ENCODE measurements around the gene MPZL3.
"Not testable (repeated sequence)": the region's sequence is repeated elsewhere in the genome, so short reads cannot be mapped to it uniquely, and the experiment has no call there.

The MPZL3 gene

DNA sequence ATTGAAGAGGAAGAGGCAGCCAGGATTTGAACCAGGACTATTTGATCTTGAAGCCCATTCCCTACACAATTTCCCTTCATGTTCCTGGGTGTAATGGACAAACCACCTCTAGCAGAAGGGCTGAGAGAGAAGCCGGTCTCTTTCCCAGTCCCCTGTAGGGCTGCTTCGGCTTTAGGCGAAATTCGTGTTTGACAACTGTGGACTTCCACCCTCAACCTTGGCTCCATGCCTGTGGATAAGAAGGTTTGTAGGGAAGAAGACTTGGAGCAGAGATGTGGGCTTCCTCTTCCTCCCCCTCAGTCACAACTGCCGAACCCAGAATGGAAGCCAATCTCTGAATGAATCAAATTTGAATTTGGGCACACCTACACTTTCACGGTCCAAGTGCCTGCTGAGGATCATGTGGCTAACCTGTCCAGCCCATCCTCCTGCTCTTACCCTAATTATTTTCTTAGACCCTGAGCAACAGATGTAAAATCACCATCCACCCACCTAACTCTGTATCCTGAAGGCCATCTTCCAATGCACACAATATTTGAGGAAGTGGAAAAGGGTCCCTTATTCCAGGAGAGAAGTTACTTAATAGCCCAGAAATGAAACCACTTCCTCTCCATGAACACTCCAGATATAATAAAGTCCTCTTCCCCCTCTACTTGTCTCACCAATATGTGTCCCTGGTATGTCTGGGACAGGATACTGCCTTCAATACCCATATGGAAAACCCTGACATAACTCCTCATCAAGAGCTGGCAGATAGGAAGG, 65.6 kb downstream of the MPZL3 start:
- DNase-seq (ENCODE audit: low spot score) = no peak
- Histone ChIP-seq H3K4me3 (no peak overlapping the region), H3K27ac (no peak overlapping the region)
- TF ChIP-seq, protein P1, sequence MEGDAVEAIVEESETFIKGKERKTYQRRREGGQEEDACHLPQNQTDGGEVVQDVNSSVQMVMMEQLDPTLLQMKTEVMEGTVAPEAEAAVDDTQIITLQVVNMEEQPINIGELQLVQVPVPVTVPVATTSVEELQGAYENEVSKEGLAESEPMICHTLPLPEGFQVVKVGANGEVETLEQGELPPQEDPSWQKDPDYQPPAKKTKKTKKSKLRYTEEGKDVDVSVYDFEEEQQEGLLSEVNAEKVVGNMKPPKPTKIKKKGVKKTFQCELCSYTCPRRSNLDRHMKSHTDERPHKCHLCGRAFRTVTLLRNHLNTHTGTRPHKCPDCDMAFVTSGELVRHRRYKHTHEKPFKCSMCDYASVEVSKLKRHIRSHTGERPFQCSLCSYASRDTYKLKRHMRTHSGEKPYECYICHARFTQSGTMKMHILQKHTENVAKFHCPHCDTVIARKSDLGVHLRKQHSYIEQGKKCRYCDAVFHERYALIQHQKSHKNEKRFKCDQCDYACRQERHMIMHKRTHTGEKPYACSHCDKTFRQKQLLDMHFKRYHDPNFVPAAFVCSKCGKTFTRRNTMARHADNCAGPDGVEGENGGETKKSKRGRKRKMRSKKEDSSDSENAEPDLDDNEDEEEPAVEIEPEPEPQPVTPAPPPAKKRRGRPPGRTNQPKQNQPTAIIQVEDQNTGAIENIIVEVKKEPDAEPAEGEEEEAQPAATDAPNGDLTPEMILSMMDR (IDR thresholded peaks at IDR 0.05) = no peak

DNA sequence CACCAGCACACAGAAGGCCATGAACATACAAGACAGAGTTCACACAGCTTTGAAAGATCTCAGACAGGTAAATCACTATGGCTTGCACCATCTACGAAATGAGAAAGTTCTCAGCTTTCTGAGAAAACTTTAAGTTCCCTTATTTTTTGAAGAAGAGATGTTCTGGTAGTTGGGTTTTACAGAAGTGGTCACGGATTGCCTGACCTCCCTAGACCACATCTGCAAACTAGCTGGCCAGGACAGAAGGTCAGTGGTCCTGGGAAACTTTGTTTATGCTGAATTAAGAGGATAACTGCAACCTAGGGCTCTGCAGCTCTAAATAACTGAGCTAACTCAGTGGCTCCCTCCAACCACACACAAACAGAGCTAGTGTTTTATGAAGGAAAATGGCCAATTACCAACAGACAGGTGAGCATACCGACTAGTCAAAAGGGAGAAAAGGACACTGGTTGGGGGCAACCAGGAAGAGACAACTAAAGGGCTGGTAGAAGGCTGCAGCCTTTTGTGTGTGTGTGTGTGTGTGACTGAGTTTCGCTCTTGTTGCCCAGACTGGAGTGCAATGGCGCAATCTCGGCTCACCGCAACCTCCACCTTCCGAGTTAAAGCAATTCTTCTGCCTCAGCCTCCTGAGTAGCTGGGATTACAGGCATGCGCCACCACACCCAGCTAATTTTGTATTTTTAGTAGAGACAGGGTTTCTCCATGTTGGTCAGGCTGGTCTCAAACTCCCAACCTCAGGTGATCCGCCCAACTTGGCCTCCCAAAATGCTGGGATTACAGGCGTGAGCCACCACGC, 67.2 kb downstream of the MPZL3 start:
- DNase-seq (ENCODE audit: low spot score) = no peak
- H3K4me3 ChIP-seq = no peak overlapping the region
- H3K27ac ChIP-seq = no peak overlapping the region
- TF ChIP-seq, protein P1 (IDR thresholded peaks at IDR 0.05) = no peak

DNA sequence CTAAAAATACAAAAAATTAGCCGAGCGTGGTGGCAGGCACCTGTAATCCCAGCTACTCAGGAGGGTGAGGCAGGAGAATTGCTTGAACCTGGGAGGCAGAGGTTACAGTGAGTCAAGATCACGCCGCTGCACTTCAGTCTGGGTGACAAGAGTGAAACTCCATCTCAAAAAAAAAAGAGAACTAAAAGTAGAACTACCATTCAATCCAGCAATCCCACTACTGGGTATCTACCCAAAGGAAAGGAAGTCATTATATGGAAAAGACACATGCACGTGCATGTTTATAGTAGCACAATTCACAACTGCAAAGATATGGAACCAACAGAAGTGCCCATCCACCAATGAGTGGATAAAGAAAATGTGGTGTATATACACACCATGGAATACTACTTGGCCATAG, 68.5 kb downstream of the MPZL3 start:
- DNase-seq (ENCODE audit: low spot score); H3K27ac ChIP-seq; H3K4me3 ChIP-seq: not testable (repeated sequence)

DNA sequence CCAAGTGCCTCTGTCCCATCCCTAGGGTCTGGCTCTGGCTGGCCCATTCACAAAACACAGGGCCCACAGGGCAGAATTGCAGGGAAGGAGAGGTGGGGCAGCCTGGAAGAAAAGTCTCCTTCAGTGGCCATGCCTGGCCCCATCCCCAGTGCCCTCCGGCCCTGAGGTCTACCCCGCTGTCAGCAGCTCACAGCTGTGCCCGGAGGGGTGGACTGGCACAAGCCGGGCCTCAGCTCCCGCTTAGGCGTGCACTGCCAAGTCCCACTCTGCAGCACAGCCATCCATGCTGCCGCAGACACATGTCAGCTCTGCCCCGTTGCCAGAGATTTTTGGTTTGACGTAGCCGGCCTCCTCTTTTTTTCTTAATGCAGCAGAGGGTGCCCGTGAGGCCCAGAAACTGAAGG, 71.9 kb downstream of the MPZL3 start:
- Histone ChIP-seq H3K27ac (no peak overlapping the region), H3K4me3 (peak overlapping the region; percentile 39)
- no peak for DNase-seq (ENCODE audit: low spot score)
- TF ChIP-seq, protein P1 (IDR thresholded peaks at IDR 0.05) = no peak

DNA sequence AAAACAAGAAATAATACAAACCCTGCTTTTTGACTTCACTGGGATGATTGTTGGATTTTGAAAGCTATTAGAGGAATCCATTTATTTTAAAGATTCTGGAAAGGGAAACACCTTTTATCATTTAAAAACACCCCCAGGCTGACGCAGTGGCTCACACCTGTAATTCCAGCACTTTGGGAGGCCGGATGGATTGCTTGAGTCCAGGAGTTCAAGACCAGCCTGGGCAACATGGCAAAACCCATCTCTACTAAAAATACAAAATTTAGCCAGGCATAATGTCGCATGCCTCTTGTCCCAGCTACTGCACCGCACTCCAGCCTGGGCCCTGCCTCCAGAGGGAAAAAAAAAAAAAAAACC, 75.4 kb downstream of the MPZL3 start:
- H3K4me3 ChIP-seq = no peak overlapping the region
- TF ChIP-seq, protein P1 (IDR thresholded peaks at IDR 0.05) = no peak
- DNase-seq (ENCODE audit: low spot score) = no peak
- H3K27ac ChIP-seq = no peak overlapping the region
